GM18870 (cell line): Measurements from ENCODE around the gene ELFN2.
"Not testable (repeated sequence)": the region's sequence is repeated elsewhere in the genome, so short reads cannot be mapped to it uniquely, and the experiment has no call there.

Experiments
- ATAC-seq: cut with Tn5 transposase; IDR thresholded peaks from one replicate; pipeline ENCODE4 v1.9.1; 2021; ENCODE audit warnings: moderate library complexity; ENCODE audit not compliant: unreplicated experiment

ELFN2 gene

DNA sequence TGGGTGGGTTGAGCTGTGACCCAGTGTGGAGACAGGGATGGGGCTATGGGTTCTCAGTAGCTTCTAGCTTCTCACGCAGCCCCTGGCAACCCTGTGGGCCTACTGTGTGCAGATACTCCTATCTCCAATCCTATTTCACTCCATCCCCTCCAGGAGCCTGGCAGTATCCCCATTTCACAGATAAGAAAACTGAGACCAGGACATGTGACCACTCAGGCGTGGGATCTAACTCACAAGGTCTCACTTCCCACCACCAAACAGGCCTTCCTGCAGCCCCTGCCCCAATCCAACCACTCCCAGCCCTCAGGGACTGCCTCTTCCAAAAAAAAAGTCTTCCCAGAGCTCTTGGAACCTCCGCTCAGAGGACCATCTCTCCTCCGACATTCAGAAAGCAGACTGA lies 15.6 kb downstream of the ELFN2 start:
- ATAC-seq, result no peak

DNA sequence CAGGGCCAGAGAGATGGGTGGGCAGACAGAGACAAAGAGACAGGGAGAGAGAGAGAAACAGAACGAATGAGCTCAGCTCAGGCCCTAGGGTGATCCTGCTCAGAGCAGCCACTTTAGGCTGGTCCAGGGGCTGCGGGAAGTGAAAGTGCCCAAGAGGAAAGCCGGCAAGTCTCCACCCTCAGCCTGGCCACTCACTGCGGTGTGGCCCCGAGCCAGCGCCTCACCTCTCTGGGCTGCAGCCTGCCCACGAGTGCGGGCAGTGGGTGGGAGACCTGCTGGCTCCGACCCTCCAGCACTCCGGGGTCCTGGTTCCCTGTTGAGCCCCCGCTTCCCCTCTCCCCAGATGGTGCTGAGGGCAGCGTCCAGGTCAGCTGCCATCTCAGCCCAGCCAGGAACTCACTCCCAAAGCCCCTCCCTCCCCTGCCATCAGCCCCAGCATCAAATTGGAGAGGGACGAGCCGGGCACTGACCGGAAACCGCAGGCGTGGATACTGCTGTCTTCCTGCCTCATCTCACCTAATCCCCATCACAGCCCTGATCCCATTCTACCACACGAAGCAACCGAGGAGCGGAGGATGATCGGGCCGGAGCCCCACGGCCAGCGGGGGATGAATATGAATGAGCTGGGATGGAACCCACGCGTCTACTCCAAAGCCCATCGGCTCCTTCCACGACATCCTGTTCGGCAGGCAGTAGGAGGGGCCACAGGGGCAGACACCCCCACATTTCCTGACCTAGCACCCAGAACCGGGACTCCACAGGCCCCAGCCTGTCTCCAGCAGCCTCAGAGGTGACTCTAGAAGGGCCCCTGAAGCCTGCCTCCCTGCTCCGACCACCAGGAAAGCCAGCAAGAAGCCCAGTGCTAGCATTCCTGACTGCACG lies 16.9 kb downstream of the ELFN2 start:
- no peak for ATAC-seq

DNA sequence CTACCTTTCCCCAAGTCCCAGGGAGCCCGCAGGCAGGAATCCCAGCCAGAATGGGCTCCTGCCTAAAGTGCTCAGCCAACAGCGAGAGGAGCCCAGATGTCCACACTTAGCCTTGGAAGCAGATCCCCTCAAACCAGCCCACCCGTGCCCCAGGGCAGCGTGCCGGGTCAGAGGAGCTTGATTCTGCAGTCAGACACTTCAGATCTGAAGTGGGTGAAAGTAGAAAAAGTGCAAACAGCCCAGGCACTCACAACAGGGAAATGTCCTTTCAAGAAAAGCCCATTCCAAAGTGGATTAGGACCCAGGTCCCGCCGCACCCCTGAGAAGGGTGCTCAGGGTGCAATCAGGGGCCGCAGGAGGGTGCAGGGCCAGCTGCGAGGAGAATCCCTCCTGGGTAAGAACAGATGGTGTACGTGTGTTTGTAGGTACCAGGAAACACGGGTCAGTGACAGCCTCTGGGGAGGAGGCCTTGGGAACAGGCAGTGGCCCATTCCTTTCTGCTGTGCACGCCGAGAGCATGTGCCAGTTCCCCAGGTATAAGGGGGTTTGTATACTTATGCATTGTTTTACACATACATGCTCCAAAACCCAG lies 17.7 kb downstream of the ELFN2 start:
- no peak for ATAC-seq

DNA sequence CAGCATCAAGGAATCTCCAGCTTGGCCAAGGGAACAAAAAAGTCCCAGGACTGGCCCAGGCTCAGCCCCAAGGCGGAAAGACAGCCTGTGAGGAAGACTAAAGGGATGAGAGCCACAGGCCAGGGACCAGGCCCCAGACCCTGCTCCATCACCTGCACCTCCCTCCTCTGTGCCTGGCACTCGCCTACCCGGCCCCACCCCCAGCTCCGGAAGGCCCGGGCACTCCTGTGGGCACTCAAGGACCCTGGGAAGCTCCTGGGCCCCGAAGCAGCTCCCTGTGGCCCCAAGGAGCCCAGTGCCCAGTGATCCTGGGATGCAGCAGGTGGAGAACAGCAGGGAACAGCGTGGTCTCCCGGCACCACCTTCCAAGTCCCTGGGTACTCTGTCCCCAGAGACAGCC lies 18.2 kb downstream of the ELFN2 start:
- no peak for ATAC-seq

DNA sequence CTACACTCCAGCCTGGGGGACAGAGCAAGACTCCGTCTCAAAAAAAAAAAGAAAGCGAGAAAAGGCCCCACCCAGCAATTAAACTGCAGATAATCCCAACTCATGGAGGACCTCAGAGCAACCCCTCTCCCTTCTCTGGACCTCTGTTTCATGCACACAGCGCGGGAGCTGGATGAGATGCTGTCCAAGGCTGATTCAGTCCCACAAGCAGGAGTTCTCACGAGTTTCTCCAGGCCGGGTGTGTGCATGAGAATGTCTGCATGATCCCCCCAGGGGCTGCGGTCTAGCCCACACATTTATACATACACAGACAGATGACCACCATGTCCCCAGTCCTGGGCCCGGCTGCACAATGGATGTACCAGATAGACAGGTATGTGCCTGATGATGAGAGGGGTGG lies 19.4 kb downstream of the ELFN2 start:
- ATAC-seq, result no peak

DNA sequence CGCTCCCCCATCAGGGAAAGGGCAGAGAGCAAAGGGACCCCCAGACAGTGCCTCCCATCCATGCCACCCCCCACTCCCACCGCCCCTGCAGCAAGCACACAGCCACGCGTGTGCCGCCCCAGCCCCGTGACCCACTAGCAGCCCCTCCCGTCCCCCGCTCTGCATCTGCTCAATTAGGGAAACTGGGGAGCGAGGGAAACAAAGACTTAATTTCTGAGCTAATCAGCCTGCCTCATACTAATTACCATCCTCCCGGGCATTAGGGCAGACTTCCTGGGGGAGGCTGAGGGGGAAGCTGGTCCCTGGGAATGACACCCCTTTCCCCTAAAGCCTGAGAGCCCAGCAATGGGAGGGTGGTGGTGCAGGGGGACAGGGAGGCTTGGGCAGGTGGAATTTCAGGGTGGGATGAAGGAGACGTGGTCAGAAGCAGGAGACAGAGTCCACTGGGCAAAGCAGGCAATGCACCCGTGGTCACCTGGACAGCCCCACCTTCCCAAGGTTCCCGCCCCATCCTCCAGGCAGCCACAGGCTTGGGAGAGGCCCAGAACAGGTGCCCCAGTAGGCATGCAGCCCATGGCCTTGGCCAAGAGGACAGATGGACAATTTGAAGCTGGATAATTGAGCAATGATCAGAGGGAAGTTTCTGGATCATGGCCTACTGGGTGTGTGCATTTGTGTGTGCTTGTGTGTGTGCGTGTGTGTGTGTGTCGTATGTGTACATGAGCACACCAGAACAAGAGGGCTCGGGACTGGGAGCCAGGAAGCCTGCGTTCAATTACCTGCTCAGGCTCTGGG lies 20.6 kb downstream of the ELFN2 start:
- no peak for ATAC-seq

DNA sequence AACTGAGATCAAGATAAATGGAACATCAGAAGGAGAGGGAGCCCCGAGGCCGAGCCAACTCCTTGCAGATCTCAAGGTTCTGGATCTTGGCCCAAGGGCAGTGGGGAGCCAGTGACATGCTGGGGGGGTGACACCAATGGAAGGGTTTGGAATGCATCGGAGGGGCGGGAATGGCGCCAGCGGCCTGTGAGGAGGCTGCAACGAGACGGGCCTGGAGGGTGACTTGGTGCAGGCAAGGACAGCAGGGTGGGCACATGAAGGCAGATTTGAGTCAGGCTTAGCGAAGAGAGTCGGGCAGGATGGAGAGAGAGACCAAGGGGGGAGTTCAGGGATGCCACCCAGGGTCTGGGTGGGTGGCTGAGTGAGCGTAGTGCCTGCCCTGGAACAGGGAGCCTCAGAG lies 23.2 kb downstream of the ELFN2 start:
- no peak for ATAC-seq

DNA sequence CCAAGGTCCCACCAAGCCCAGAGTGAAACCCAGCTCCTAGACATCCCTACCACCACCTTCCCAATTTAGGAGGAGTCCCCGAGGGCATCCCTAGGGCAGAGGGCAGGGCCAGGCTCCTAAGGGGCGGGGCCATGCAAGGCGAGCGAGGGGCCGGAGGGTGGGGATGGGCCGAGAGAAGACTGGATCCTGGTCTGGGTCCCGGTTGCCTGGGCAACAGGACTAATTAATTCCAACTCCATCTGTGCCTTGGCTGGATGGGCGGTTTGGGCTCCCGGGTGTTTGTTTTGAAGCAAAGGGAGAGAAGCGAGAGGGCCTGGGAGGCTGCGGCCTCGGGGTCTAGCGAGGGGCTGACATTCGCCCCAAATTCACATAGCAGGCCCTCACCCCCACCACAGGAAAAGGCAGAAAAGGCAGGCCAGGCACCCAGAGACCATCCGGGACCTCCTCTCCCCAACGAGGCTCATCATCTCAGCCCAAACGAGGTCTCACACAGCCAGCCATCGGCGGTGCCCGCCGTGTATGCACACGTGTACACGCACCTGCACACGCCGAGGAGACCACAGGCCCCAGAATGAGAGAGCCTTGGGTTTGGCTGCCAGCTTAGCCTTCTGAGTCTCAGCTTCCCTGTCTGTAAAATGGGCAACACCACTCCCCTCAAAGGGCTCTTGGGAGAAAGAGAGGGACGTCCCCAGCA lies 23.9 kb downstream of the ELFN2 start:
- no peak for ATAC-seq

DNA sequence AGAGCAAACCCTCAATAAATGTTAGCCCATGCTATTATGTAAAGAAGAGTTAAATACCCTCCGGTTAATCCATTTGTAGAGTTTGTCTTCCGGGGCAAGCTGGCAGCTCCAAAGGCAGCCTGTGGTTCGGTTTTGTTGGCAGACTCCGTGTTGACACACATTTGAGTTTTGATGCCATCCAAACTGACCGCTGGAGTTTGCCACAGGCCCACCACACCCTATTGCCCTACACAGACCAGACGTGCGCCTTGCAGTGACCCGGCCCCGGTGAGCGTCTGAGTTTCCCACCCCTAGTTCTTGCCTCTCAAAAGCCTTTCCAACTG lies 25.1 kb downstream of the ELFN2 start:
- no peak for ATAC-seq

DNA sequence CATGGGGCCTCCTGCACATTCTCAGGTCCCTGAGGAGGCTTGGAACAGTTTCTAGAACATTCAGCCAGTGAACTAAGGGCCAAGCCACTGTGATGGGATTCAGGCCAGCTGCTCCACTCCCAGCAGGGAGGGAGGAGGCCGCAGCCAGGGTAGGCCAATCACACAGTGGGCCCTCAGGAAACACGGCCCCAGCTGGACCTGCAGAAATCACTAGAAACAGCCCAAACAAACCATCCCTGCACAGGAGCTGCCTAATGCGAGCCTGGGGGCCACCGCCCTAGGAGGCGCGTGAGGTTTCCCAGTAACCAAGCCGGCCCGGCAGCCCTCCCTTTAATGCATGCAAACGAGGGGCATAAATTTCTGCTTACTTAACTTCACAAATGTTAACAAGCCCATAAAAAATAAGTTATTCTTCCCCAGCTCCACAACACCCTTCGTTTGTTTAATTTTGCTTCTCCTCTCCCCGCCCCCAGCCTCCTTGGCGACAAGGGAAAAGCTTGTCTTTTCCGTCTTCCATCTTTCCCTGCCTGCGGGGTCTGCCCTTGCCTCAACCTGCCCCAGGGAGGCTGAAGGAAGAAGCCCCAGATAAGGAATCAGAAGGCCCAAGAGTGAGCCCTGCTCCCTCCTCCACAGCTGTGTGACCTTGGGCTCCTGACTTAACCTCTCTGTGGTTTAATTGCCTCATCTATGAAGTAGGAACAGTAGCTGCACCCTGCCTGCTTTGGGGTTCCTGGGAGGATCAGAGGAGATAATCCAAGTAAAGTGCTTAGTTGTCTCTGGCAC lies 25.7 kb downstream of the ELFN2 start:
- no peak for ATAC-seq

DNA sequence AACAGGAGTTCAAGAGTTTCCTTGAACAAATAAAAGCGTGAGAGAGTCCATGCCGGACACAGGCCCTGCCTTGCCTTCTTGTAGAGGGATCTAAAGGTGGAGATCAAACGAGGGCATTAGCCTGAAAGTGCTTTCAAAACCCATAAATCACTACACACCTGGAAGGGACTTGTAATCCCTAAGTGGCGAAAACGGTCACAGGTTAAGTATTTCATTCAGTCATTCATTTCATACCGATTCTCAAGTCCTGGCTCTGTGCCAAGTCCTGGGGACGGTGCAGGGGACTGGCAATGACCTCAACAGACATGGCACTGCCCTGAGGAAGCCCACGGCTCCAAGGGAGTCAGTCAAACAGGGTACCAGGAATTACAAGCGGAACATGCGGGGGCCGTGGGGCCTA lies 26.6 kb downstream of the ELFN2 start:
- ATAC-seq, result no peak

DNA sequence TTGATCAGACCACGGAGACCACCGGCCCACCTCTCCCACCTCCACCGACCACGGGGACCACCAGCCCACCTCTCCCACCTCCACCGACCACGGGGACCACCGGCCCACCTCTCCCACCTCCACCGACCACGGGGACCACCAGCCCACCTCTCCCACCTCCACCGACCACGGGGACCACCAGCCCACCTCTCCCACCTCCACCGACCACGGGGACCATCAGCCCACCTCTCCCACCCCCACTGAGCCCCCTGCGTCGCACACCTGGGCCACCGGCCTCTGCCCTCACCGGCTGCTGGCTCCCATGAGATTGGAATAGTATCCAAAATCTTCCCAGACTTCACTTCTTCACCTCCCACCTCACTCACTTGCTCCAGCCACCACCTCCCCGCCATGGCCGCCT lies 27.8 kb downstream of the ELFN2 start:
- not testable (repeated sequence) for ATAC-seq

DNA sequence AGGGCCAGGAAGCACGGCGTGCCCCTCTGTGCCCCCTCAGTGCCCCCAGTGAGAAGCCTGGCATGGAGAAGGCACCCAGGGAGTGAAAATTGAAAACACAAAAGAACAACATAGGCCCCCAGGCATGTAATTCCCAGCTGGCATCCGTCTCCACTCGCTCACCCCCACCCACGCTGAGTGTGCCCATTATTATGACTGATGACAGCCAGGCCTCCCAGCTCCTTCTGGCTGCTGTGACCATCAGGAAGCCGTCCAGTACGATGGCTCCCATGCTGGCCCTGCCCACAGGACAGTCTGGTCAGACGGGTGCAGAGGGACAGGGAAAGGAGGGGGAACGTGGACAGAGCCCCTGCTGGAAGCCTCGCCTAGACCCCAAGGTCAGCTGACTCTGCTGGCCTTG lies 30.1 kb downstream of the ELFN2 start:
- ATAC-seq, result no peak

DNA sequence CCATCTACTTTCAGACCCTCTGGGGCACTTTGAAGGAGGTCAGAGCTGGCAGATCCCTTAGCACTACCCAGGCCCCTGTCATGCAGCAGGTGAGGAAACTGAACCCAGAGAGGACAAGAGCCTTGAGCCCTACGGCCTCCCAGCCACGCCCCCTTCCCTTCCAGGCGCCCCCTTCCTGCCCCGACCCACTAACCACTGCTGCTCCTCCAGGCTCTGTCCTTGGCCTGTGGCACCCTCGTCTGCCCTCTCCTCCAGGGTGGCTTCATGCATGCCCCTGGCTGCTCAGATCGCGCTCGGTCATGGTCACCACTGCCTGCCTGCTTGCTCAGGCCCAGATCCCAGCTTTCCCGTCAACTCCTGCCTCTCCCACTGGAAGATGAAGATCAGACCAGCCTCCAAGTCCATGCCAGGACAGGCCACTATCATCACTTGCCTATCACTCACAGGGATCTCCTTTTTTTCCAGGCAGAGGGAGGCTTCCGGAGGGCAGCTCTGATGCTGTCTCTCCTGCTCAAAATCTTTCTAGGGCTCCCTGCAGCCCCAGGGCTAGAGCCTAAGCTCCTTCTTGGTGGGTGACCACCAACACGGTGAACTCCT lies 30.7 kb downstream of the ELFN2 start:
- ATAC-seq, result no peak

DNA sequence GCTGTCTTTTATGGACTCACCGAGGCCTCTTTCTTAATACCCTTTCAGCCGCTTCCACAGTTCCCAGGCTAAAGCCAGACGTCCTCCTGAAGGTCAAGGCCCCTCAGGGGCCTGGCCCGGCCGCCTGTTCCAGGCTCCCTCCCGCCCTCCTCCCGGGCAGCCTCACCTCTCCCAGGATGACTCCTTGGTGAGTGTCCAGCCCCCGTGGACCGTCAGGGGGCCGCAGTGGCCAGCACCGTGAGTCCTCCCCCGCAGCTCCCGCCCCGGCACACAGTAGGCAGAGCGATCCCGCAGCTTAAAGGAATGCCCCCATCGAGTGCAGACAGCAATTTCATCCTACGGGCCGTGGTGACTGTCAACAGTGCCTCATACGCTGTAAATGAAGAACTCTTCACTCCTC lies 32.9 kb downstream of the ELFN2 start:
- no peak for ATAC-seq

DNA sequence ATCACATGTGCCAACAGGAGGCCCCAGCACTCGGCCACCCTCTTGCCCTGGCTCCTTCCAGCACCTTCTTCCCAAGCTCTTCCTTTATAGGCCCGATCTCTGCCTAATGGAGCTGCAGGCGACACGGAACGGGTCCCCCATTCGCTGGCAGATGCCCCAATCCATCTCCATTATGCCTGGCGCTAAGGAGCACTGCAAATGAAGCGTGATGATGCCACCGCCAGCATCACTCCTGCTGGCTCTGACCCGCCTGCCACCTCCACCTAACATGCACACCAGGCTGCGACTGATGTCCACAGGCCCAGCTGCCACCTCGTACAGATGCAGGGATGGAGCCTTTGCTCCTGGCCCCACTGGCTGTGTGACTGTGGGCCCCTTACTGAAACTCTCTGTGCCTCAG lies 33.5 kb downstream of the ELFN2 start:
- no peak for ATAC-seq

DNA sequence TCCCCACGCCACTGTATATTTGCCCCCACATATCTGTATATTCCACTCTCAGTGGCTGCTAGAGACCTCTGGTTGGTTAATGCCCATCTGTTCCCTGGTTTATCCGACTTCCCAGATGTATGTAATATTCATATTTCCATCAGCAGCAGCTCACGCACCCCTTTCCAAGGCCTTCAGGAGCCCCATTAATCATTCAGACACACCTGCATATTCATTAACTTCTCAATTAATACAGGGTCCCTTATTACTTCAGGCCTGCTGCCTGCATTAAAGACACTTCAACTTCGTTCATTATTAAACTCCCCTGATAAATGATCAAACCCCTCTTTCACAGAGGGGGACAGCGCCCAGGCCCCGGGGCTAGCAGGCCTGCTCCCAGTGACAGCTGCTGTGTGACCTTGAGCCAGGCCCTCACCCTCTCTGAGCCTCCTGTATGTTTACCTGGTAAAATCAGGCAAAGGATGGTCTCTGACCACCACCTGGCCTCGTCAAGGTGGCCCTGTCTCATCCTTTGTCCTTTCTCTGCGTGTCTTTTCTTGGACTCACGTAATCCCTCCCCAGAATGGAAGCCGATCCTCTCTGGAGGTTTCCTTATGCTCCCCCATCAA lies 34.5 kb downstream of the ELFN2 start:
- no peak for ATAC-seq

DNA sequence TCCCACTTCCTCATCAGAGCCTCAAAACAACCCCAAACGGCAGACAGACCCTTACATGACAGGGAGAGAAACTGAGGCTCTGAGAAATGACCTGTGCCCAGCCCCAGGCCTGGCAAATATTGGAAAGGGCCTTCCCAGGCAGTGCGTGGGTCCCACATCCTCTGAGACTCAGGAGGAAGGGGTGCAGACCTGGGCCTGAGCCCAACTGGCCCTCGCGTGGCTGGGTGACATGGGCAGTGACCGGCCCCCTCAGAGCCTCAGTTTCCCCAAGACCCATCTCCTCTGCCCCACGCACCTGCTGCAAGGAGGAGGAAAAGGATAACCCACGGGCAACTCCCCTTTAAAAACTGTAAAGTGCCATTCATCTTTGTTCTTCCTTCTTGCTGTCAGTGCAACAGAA lies 35.6 kb downstream of the ELFN2 start:
- no peak for ATAC-seq

DNA sequence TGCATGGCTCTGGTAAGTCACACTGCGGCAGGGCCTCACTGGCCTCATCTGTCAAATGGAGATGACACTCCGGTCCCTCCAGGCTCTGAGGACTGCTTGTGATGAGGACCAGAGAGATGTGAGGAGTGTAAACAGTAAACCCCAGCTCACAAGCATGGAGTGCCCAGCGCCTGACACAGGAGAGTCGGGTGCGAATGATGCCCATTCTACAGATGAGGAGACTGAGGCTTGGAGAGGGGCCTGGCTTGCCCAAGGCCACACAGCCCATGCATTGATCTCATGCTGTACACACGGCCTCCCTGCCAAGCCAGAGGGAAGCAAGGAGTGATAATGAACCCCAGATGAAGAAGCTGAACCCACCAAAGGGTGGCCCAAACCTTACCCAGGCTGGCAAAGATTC lies 37.2 kb downstream of the ELFN2 start:
- ATAC-seq, result no peak

DNA sequence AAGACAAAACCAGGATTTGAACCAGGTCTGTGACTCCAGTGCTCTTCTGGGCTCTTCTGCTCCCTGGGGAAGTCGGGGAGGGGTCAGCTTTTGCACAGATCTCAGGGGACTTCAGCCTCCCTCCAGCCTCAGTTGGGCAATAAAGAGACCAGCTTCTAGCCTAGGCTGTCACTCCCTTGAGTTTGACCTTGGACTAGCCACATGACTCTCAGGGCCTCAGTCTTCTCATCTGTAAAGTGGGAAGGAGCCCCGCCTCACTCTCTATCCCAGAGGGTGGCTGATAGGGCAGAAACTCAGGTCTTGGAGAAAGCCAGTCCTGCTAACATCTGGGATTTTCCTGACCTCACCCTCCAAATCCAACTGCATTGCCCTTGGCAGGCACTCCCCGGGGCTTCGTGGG lies 38.7 kb downstream of the ELFN2 start:
- ATAC-seq, result no peak
